Activated T-helper 1 cell treated with anti-CD3 and anti-CD28 coated beads, Interleukin-12 subunit alpha, Interleukin-12 subunit beta, Interleukin-2, Interleukin-4 antibody, amounts not matched to agents 30 ng/mL and 10 ng/mL and 1 ng/mL, durations not matched to agents 14 hours and 24 hours and 36 hours (primary cell): ENCODE results near the gene HTT-AS. TPM values are rescaled to one million over a fixed set of nuclear protein-coding genes. Genes with fewer than 3 reads are reported as not detected.

Experiments
- DNase-seq: peaks from one replicate; pipeline ENCODE4 v3.0.0; 2021; ENCODE audit warnings: low spot score
- H3K27ac Mint-ChIP-seq: one replicate; pipeline ENCODE4 v1.8.0; 2021; ENCODE audit warnings: mild to moderate bottlenecking, mixed read lengths
- H3K27me3 Mint-ChIP-seq: one replicate; pipeline ENCODE4 v1.8.0; 2022; ENCODE audit warnings: mild to moderate bottlenecking, moderate library complexity, mixed read lengths; ENCODE audit not compliant: insufficient read depth
- H3K36me3 Mint-ChIP-seq: one replicate; pipeline ENCODE4 v1.8.0; 2021; ENCODE audit warnings: low read depth, mixed read lengths
- H3K4me1 Mint-ChIP-seq: one replicate; pipeline ENCODE4 v1.8.0; 2021; ENCODE audit warnings: low read depth, mixed read lengths
- H3K4me3 Mint-ChIP-seq: one replicate; pipeline ENCODE4 v1.8.0; 2021; ENCODE audit warnings: mild to moderate bottlenecking, moderate library complexity, mixed read lengths
- H3K9me3 Mint-ChIP-seq: one replicate; pipeline ENCODE4 v1.8.0; 2021; ENCODE audit warnings: mixed read lengths
- intact Hi-C: fragments of 100-400 bp; cut with micrococcal nuclease; formaldehyde crosslinking; loops from one replicate; pipeline ENCODE4 v1.15.1; 2024
- total RNA-seq: library from RNA; stranded (reverse); gene quantifications from 2 replicates; pipeline ENCODE4 v1.2.3, GENCODE V29; 2022

HTT-AS gene
- not detected in 2 replicates for total RNA-seq

DNA sequence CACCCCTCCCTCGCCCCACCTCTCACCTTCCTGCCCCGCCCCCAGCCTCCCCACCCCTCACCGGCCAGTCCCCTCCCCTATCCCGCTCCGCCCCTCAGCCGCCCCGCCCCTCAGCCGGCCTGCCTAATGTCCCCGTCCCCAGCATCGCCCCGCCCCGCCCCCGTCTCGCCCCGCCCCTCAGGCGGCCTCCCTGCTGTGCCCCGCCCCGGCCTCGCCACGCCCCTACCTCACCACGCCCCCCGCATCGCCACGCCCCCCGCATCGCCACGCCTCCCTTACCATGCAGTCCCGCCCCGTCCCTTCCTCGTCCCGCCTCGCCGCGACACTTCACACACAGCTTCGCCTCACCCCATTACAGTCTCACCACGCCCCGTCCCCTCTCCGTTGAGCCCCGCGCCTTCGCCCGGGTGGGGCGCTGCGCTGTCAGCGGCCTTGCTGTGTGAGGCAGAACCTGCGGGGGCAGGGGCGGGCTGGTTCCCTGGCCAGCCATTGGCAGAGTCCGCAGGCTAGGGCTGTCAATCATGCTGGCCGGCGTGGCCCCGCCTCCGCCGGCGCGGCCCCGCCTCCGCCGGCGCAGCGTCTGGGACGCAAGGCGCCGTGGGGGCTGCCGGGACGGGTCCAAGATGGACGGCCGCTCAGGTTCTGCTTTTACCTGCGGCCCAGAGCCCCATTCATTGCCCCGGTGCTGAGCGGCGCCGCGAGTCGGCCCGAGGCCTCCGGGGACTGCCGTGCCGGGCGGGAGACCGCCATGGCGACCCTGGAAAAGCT is at the start of gene HTT-AS, which contains the start of gene HTT:
TSS of gene HTT-AS (minus strand) at position 461 of the 768 bp plus-strand sequence.
TSS of gene HTT (plus strand) at position 604 of the 768 bp plus-strand sequence. CDS start at position 749, 145 bp downstream.
- H3K4me3 Mint-ChIP-seq = peak within 1 kb of the TSS; percentile 89
- peaks cover 6% of the 10 kb centered on the region for H3K36me3 Mint-ChIP-seq
- peaks cover 28% of the 10 kb centered on the region for H3K4me1 Mint-ChIP-seq
- H3K9me3 Mint-ChIP-seq = no peaks in the 10 kb centered on the region
- H3K27me3 Mint-ChIP-seq = no peaks in the 10 kb centered on the region
- peak within 1 kb of the TSS; percentile 90 for H3K27ac Mint-ChIP-seq
- intact Hi-C loops = loop anchor here (1.0 to 10.0 kb wide), 13 partner anchors 11 to 1493 kb away; partner anchors contain the start of genes CFAP99, FAM53A, GRK4 and HAUS3
- peak; percentile 90 for DNase-seq

DNA sequence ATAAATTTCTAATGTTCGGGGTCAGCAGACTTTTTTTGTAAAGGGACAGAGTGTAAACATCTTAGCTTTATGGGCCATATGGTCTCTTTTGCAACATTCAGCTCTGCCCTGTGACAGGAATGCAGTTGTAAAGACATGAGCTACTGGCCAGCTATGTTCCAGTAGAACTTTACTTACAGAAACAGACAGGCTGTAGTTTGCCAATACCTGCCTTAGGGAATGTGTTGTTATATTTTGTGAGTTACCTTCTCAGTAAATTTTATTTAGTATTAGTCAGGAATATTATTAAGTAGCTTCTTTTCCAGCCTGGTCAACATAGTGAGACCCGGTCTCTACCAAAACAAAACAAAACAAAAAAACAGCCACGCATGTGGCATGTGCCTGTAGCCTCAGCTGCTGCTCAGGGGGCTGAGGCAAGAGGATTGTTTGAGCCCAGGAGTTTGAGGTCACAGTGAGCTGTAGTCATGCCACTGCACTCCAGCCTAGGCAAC is 48.9 kb upstream of the HTT-AS start:
- Mint-ChIP-seq H3K4me3 (no peak overlapping the region), H3K27ac (peak overlapping the region; percentile 63), H3K36me3 (peaks cover 34% of the 10 kb centered on the region), H3K9me3 (no peaks in the 10 kb centered on the region), H3K27me3 (no peaks in the 10 kb centered on the region), H3K4me1 (peaks cover 20% of the 10 kb centered on the region)
- no peak for DNase-seq
- intact Hi-C loops = loop anchor here (2.0 kb wide), 1 partner anchor 180 kb away; no protein-coding TSS in a partner anchor

DNA sequence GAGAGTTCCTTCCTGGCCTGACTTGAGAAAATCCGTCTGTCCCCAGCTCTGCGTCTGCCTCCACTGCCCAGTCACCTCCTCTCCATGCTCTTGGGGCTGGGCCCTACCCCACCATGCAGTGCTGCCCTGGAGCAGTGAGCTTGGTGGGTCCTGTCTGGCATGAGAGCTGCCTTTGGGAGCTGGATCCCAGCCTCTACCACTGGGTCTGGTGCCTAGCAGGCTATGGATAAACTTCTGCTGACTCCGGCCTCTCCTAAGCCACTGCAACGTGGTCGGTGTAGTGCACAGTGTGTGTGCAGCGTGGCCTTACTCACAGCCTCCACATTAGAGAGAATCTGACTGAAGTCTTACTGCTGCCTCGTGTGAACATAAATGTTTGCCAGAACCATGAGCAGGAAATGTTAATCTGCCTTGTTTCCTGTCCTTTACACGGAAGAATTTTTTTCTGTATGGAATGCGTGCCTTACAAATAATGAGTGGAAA is 47.8 kb upstream of the HTT-AS start:
- Mint-ChIP-seq H3K4me3 (peak overlapping the region; percentile 45), H3K9me3 (no peaks in the 10 kb centered on the region), H3K27ac (peak overlapping the region; percentile 70), H3K4me1 (peaks cover 20% of the 10 kb centered on the region), H3K27me3 (no peaks in the 10 kb centered on the region), H3K36me3 (peaks cover 30% of the 10 kb centered on the region)
- DNase-seq = no peak
- intact Hi-C loops = loop anchor here (2.0 kb wide), 1 partner anchor 181 kb away; no protein-coding TSS in a partner anchor

DNA sequence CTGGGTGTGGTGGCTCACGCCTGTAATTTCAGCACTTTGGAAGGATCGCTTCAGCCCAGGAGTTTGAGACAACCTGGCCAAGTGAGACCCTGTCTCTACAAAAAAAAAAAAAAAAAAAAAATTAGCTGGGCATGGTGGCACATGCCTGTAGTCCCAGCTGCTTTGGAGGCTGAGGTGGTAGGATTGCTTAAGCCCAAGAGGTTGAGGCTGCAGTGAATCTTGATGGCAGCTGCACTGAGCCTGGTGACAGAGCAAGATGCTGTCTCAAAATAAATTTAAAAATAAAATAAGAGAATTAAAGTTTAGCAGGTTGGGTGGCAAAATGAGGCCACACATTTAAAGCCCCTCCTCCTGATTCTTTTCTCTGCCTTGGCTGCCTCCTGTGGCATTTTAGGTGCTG is 47.3 kb upstream of the HTT-AS start:
- peaks cover 27% of the 10 kb centered on the region for H3K36me3 Mint-ChIP-seq
- no peak overlapping the region for H3K4me3 Mint-ChIP-seq
- H3K27ac Mint-ChIP-seq = no peak overlapping the region
- H3K9me3 Mint-ChIP-seq = no peaks in the 10 kb centered on the region
- H3K4me1 Mint-ChIP-seq = peaks cover 20% of the 10 kb centered on the region
- H3K27me3 Mint-ChIP-seq = no peaks in the 10 kb centered on the region
- no peak for DNase-seq
- intact Hi-C loops = no loop called here

DNA sequence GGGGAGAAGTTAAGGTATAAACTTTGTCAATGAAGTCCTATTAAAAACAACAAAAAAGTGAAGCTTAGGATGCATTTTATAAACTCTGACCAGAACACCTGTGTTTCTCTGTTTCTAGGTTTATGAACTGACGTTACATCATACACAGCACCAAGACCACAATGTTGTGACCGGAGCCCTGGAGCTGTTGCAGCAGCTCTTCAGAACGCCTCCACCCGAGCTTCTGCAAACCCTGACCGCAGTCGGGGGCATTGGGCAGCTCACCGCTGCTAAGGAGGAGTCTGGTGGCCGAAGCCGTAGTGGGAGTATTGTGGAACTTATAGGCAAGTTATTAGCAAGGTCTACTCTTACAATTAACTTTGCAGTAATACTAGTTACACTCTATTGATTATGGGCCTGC is 46.8 kb upstream of the HTT-AS start:
- peaks cover 20% of the 10 kb centered on the region for H3K4me1 Mint-ChIP-seq
- H3K27ac Mint-ChIP-seq = no peak overlapping the region
- H3K36me3 Mint-ChIP-seq = peaks cover 31% of the 10 kb centered on the region
- no peaks in the 10 kb centered on the region for H3K27me3 Mint-ChIP-seq
- DNase-seq = no peak
- H3K4me3 Mint-ChIP-seq = no peak overlapping the region
- intact Hi-C loops = no loop called here
- H3K9me3 Mint-ChIP-seq = no peaks in the 10 kb centered on the region

DNA sequence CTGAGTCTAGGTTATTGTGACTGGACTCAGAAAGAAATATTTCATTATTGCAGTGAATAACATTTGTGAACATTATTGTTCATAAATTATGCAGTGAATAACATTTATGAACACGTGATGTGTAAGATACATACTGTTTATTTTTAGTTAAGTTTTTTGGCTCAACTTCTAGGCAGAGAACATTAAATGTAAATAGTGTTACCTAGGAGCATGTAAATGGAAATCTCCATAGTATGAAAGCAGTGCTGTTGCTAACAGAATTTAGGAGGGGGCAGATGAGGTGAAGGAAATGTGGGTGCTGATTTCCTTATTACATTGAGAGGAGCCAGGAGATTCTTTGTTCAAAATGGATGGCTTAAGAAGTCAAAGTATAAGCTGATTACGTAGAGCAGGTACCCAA is 45.1 kb upstream of the HTT-AS start:
- Mint-ChIP-seq H3K4me3 (no peak overlapping the region), H3K36me3 (peaks cover 38% of the 10 kb centered on the region), H3K27ac (peak overlapping the region; percentile 15), H3K4me1 (peaks cover 27% of the 10 kb centered on the region), H3K27me3 (no peaks in the 10 kb centered on the region), H3K9me3 (no peaks in the 10 kb centered on the region)
- no peak for DNase-seq
- intact Hi-C loops = no loop called here

DNA sequence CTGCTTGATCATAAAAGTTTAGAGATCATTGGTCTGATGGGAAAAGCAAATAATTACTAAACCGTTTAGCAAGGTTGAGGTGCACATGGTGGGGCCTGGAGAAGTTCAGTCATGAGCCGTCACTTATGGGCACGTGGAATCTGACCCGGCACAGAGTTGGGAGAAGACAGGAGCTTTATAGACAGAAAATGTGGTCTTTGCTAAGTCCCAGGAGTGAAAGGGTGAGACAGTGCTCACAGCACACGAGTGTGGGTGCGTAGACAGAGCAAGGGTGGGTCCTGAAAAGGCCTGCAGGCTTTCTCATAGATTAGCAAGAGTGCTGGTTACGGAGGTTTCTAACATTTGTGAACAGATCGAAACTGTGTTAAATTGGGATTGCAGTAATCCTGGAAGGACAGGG is 44.0 kb upstream of the HTT-AS start:
- Mint-ChIP-seq H3K4me1 (peaks cover 27% of the 10 kb centered on the region), H3K36me3 (peaks cover 34% of the 10 kb centered on the region), H3K27ac (peak overlapping the region; percentile 1), H3K27me3 (no peaks in the 10 kb centered on the region), H3K9me3 (no peaks in the 10 kb centered on the region), H3K4me3 (no peak overlapping the region)
- intact Hi-C loops = no loop called here
- no peak for DNase-seq

DNA sequence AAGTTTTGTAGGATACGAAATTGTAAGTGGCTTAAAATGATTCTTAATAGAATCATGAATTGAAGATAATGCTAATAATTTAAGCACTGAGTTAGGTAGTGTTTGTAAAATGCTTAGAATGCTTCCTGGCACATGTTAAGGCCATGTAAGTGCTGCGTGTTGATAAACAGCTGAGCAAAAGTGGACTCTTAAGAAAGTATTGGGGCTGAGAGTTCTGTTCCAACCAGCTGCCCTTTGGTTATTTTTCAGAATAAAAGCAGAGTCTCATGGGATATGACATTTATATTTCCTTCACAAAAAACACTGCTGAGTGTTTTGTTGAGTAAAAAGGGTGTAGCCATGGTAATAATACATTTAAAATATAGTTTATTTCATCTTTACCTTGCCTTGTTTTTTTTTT is 42.6 kb upstream of the HTT-AS start:
- Mint-ChIP-seq H3K4me1 (peaks cover 14% of the 10 kb centered on the region), H3K27ac (no peak overlapping the region), H3K36me3 (peaks cover 24% of the 10 kb centered on the region), H3K4me3 (no peak overlapping the region), H3K9me3 (no peaks in the 10 kb centered on the region), H3K27me3 (no peaks in the 10 kb centered on the region)
- intact Hi-C loops = no loop called here
- no peak for DNase-seq

DNA sequence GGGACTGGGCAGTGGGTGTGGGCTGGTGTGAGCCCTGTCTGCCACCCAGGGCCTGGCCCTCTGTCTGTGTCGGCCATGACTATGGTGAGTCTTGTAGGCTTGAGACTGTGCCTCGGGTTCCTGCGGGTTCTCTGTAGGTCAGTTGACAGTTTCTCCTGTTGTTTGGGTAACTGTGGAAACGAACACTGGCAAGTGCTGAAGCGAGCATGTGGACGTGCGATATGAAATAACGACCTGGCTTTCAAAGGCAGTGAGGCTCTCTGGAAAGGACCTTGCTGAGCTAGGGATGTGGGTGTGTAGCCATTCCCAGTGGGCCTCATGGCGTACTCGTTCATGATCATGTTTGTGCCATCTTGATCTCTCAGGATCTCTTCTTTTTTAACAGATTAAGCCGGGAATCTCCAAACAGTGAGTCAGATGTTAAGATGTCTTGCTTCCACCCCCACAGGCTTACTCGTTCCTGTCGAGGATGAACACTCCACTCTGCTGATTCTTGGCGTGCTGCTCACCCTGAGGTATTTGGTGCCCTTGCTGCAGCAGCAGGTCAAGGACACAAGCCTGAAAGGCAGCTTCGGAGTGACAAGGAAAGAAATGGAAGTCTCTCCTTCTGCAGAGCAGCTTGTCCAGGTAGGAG is 41.4 kb upstream of the HTT-AS start:
- DNase-seq = no peak
- Mint-ChIP-seq H3K27ac (peak overlapping the region; percentile 12), H3K27me3 (no peaks in the 10 kb centered on the region), H3K4me3 (no peak overlapping the region), H3K9me3 (no peaks in the 10 kb centered on the region), H3K4me1 (peaks cover 8% of the 10 kb centered on the region), H3K36me3 (peaks cover 28% of the 10 kb centered on the region)
- intact Hi-C loops = no loop called here

DNA sequence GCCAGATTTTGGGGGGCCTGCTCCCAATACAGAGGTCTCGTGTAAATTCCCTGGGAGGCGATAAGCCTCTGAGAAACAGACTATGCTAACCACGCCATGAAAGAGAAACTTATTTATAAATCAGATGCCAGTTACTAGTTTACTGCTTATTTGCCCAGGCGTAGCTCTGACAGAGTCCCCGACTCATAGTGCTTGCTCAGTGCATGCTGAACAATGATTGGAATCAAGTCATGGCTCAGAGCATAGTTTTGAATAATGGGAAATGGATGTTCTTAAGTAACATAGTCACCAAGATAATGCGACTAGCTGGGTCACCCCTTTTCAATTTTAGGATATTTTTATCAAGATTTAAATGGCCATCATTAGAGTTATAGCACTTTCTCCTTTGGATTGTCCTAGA is 40.0 kb upstream of the HTT-AS start:
- H3K9me3 Mint-ChIP-seq = no peaks in the 10 kb centered on the region
- intact Hi-C loops = no loop called here
- H3K27me3 Mint-ChIP-seq = no peaks in the 10 kb centered on the region
- H3K27ac Mint-ChIP-seq = no peak overlapping the region
- no peak overlapping the region for H3K4me3 Mint-ChIP-seq
- H3K36me3 Mint-ChIP-seq = peaks cover 25% of the 10 kb centered on the region
- DNase-seq = no peak
- peaks cover 6% of the 10 kb centered on the region for H3K4me1 Mint-ChIP-seq

DNA sequence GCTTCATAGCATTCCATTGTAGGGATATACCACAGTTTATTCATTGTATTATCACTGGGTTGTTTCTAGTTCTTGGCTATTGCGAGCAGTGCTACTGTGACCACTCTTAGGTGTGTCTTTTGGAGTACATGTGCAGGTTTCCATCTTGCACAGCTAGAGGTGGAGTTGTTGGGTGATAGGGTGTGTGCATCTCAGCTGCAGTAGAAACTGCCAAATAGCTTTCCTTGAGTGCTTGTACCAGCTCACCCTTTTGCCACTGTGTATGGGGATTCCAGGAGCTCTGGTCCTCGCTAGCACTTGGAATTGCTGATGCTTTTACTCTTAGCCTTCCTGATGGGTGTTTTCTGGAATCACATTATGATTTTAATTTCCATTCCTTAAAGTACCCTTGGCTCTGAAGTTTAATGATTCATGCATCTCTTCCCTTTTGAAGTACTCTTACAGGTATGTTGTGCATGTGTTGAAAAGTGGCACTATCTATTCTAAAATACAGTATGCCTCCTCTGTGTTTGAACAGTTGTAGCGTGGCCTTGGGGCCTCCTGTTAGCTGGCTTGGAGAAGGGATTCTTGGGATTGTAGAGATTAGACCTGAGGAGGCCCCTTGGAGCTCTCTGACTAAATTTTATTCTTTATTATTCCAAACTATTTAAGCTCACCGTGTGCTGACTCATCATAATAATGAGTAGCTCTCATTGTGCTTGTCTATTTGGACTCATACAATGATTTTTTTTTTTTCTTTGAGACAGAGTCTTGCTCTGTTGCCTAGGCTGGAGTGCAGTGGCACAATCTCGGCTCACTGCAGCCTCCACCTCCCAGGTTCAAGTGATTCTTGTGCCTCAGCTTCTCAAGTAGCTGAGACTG is 38.5 kb upstream of the HTT-AS start:
- Mint-ChIP-seq H3K27me3 (no peaks in the 10 kb centered on the region), H3K27ac (no peak overlapping the region), H3K4me1 (peaks cover 6% of the 10 kb centered on the region), H3K9me3 (no peaks in the 10 kb centered on the region), H3K4me3 (no peak overlapping the region), H3K36me3 (peaks cover 20% of the 10 kb centered on the region)
- no peak for DNase-seq
- intact Hi-C loops = no loop called here

DNA sequence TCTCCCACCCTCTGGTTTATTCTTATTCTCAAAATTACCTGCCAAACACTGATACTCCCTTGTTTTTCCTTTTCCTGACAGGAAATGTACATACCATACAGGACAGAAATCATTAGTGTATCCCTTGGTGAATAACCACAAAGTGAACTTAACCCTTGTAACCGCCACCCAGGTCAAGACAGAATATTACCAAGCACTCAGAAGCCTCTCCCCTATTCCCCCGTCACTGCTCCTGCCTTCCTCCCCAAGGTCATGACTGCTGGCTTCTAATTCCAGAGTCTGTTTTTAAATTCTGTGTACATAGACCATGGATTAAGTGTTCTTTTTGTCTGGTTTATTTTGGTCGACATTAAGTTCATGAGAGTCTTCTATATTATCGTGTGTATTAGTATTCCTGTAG is 37.9 kb upstream of the HTT-AS start:
- no peaks in the 10 kb centered on the region for H3K27me3 Mint-ChIP-seq
- intact Hi-C loops = no loop called here
- no peak overlapping the region for H3K4me3 Mint-ChIP-seq
- H3K36me3 Mint-ChIP-seq = peaks cover 26% of the 10 kb centered on the region
- H3K9me3 Mint-ChIP-seq = no peaks in the 10 kb centered on the region
- peaks cover 9% of the 10 kb centered on the region for H3K4me1 Mint-ChIP-seq
- no peak overlapping the region for H3K27ac Mint-ChIP-seq
- no peak for DNase-seq
